ENCODE data around the gene HDGF. TPM values are rescaled to one million over a fixed set of nuclear protein-coding genes. Genes with fewer than 3 reads are reported as not detected.

Gene HDGF
- total and polyA plus RNA-seq, 9 of the 15 experiments (the other 6 are each of a cell fraction or from before 2014, with no cell fraction given) = 38.8 to 601 (median 400) TPM

DNA sequence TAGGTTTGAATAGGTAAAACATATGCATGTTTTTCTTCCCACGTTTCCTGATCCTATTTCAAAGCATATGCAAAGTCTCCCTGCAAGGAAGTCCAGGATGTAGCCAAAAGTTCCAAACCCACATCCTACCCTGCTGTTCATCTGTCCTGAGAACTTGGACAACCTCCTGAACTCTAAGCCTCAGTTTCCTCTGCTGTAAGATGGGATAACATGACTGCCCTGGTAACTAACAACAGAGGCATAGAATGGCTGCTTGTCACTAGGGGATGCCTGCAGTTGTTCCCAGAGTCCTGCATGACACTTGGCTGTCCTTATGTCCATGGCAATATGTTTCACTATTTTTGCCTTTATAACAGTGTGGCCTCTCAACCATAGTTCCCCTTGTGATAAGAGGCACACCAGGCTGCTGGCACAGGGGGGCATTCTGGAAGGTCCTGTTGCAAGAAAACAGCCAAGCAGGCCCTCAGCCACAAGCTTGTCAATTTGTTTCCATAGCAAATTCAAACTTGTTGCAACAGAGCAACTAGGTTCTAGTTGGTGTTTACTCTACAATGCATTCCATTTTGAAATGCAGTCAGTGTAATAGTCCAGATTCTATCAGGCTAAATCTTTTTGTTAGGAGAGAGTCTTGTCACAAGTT lies 1.5 kb upstream of the HDGF start (continued):
- TF ChIP-seq HDGF (IDR thresholded peaks at IDR 0.05) (0 out of 2 replicates have a peak, but pooled peaks have one; percentile 73), CEBPB (tag; IDR thresholded peaks at IDR 0.05) (peak; percentile 57)

DNA sequence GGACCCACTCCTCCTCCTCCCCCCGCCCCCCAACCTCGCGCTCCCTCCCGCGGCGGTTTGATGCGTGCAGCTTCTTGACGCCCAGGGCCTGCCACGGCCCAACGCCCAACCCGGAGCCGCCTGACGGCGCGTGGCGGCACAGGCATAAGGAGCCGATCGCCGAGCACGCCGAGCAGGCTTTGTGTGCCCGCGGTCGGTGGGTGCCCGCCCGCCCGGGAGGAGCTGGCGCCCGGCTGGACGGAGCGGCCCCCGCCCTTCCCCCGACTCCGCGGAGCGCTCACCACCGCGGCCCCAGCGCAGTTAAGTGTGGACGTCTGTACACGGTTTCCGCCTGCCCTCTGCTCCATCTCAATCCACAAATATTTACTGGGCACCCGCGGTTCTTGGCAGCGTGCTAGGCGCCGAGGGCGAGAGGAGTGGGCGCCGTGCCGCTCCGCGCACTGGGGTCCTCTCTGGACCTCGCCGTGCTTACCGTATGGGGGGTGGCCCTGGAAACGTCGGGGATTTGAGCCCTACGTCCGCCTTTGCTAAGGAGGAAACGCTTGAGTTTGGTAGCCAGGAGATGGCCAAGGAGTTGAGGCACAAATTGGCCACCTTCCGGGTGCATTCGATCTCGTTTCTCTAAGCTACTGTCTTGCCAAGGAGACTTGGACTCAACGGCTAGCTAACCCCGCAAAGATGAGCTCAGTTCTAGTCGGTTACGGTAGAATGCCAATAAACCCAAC lies 444 bp upstream of the HDGF start:
- Histone ChIP-seq H3K79me2 (ENCODE audit: control insufficient read depth, insufficient read depth, low read length) (peaks cover 78% of the 10 kb centered on the region), H3K4me1 (replicated peaks in 1 of 2; ENCODE audit: control insufficient read depth in 2 of 2, insufficient read depth in 2 of 2, low read length in 2 of 2) (peaks cover 35 to 36% of the 10 kb centered on the region in 2 experiments), H3K27me3 (ENCODE audit: control insufficient read depth in 2 of 2, insufficient read depth in 2 of 2, low read length in 2 of 2) (no peaks in the 10 kb centered on the region), H3K9ac (ENCODE audit: insufficient read depth in 1 of 2, low read depth in 2 of 2, low read length in 2 of 2) (peak overlapping the region; percentile 94 to 99), H3K9me3 (replicated peaks; ENCODE audit: control insufficient read depth, insufficient read depth, low read depth, low read length) (no peaks in the 10 kb centered on the region), H3K4me3 (peak overlapping the region; percentile 95), H3K27ac (ENCODE audit: extremely low read depth, low read depth, low read length) (peak overlapping the region; percentile 89), H4K20me1 (replicated peaks; ENCODE audit: control insufficient read depth, insufficient read depth, low read length) (peaks cover 10% of the 10 kb centered on the region), H3K9me1 (ENCODE audit: control insufficient read depth, insufficient read depth, low read length) (no peaks in the 10 kb centered on the region), H3K36me3 (ENCODE audit: control insufficient read depth, insufficient read depth, low read length) (peaks cover 28% of the 10 kb centered on the region; the same call in 2 of the 3 replicates), H3K4me2 (ENCODE audit: insufficient read depth, low read length) (peak overlapping the region; percentile 97), H2AFZ (ENCODE audit: low read depth, low read length) (peak overlapping the region; percentile 72)
- intact Hi-C loops (cut with micrococcal nuclease) = loop anchor here (2.0 kb wide), 1 partner anchor 15 kb away; the partner anchor contains the start of gene PRCC
- ATAC-seq (peak; percentile 78), FAIRE-seq (peak; percentile 46), DNase-seq (ENCODE audit: extremely low read depth in 1 of 4, low spot score in 3 of 4) (peak; percentile 90 to 98 (median 94))
- WGBS (ENCODE audit: insufficient coverage, low coverage, missing lambda C conversion rate) = under 1% methylated on average over 35 of the region's 68 CpGs
- BruUV-seq (replicated peaks) = no TSS peak
- ChIA-PET CTCF (ENCODE audit: low intra/inter-chr PET ratio) (no interaction called here), POLR2A (interaction anchor here (0.6 to 3.0 kb wide), 10 partner anchors 10 to 108 kb away, joined by 3 to 30 read pairs (median 6); partner anchors contain the start of genes METTL25B, MRPL24, NTRK1 and PRCC)
- in situ Hi-C loops (cut with MboI) = no loop called here
- TF ChIP-seq ZMIZ1 (IDR thresholded peaks at IDR 0.05; ENCODE audit: low read depth in 2 of 2, low read length in 2 of 2) = peak in 1 of 2 experiments; percentile 94; a peak in 2 of 4 replicates
- TF ChIP-seq HCFC1 (IDR thresholded peaks at IDR 0.05; ENCODE audit: low read depth, low read length) = peak; percentile 77
- TF ChIP-seq ZFPM2 (CRISPR knock-in tag; IDR thresholded peaks at IDR 0.05) = no peak
- TF ChIP-seq NCOR1 (IDR thresholded peaks at IDR 0.05) = peak; percentile 25; the same call in 1 of the 2 replicates
- TF ChIP-seq RFX1 (IDR thresholded peaks at IDR 0.05) = no peak
- TF ChIP-seq, protein P1, sequence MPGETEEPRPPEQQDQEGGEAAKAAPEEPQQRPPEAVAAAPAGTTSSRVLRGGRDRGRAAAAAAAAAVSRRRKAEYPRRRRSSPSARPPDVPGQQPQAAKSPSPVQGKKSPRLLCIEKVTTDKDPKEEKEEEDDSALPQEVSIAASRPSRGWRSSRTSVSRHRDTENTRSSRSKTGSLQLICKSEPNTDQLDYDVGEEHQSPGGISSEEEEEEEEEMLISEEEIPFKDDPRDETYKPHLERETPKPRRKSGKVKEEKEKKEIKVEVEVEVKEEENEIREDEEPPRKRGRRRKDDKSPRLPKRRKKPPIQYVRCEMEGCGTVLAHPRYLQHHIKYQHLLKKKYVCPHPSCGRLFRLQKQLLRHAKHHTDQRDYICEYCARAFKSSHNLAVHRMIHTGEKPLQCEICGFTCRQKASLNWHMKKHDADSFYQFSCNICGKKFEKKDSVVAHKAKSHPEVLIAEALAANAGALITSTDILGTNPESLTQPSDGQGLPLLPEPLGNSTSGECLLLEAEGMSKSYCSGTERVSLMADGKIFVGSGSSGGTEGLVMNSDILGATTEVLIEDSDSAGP (CRISPR knock-in tag; IDR thresholded peaks at IDR 0.05) = no peak
- peak; percentile 97 for TF ChIP-seq XRCC5 (IDR thresholded peaks at IDR 0.05; ENCODE audit: low read depth, low read length)
- no peak for TF ChIP-seq CBFA2T2 (conservative IDR thresholded peaks at IDR 0.05)
- TF ChIP-seq ZSCAN29 (IDR thresholded peaks at IDR 0.05) = no peak
- TF ChIP-seq SRSF1 (IDR thresholded peaks at IDR 0.05; ENCODE audit: low read depth, low read length) = no peak
- TF ChIP-seq ZNF217 (CRISPR knock-in tag; IDR thresholded peaks at IDR 0.05) = no peak
- no peak for TF ChIP-seq POLR3A (IDR thresholded peaks at IDR 0.05; ENCODE audit: borderline replicate concordance, extremely low read depth, insufficient read depth, insufficient read length)

Measured in K562 (cell line).